ENCODE measurements around the gene RBM14.

GRCh38 chr11:66636411-66636810 lies 20.0 kb downstream of the RBM14 start:
- TF ChIP-seq SUZ12 (IDR thresholded peaks at IDR 0.05; ENCODE audit: extremely low read depth, insufficient read depth, insufficient read length) (no peak), YY1 (IDR thresholded peaks at IDR 0.05; ENCODE audit: insufficient read depth, insufficient read length) (no peak), ZNF274 (IDR thresholded peaks at IDR 0.05; ENCODE audit: low read depth, low read length) (no peak)

Data from NT2/D1 (cell line).